H1 (cell line): ENCODE results near the gene EPB41L2. TPM values are rescaled to one million over a fixed set of nuclear protein-coding genes. Genes with fewer than 3 reads are reported as not detected.

Experiments
- CTCF ChIA-PET: fragments of 300-600 bp; sonication (Branson Sonifier 250); formaldehyde crosslinking; loops from one replicate; lab custom pipeline; 2021; ENCODE audit not compliant: partially characterized antibody; lab: Charles Lee
- POLR2A ChIA-PET: fragments of 300-600 bp; sonication (Branson Sonifier 250); formaldehyde crosslinking; loops from one replicate; lab custom pipeline; 2021; ENCODE audit warnings: inconsistent platforms; ENCODE audit not compliant: partially characterized antibody; lab: Charles Lee
- DNase-seq, 2 experiments: peaks; one replicate each; pipeline versions ENCODE4 v3.0.0 to v3.0.0-alpha.2; 2010 to 2022; ENCODE audit warnings: low spot score in 2 of 2, low read depth in 1 of 2, mixed read lengths in 1 of 2
- FAIRE-seq: peaks from 2 replicates; lab custom pipeline; 2011; peaks lifted over from hg19 to GRCh38; lab: Jason Lieb, UNC
- H2AFZ ChIP-seq: 2 replicates; pipeline ENCODE4 v1.8.1; 2012; ENCODE audit warnings: low read length, inconsistent platforms
- H2AK5ac ChIP-seq: 2 replicates; pipeline ENCODE4 v1.6.1; 2013; ENCODE audit warnings: low read depth, low read length
- H2BK120ac ChIP-seq: replicated peaks from 2 replicates; pipeline ENCODE3; 2013; ENCODE audit warnings: low read depth, low read length, inconsistent platforms
- H2BK12ac ChIP-seq: 2 replicates; pipeline ENCODE4 v1.6.1; 2013; ENCODE audit warnings: low read depth, low read length
- H2BK15ac ChIP-seq: 2 replicates; pipeline ENCODE4 v1.6.1; 2013; ENCODE audit warnings: low read length
- H2BK20ac ChIP-seq: 2 replicates; pipeline ENCODE4 v1.6.1; 2013; ENCODE audit warnings: low read length
- H2BK5ac ChIP-seq: 2 replicates; pipeline ENCODE4 v1.6.1; 2013; ENCODE audit warnings: low read depth, low read length
- H3K14ac ChIP-seq: 2 replicates; pipeline ENCODE4 v1.6.1; 2013; ENCODE audit warnings: inconsistent platforms; ENCODE audit not compliant: insufficient read length
- H3K18ac ChIP-seq: 2 replicates; pipeline ENCODE4 v1.6.1; 2013; ENCODE audit warnings: low read length; ENCODE audit errors: extremely low read depth
- H3K23ac ChIP-seq: 2 replicates; pipeline ENCODE4 v1.6.1; 2013; ENCODE audit warnings: inconsistent platforms; ENCODE audit not compliant: insufficient read length
- H3K23me2 ChIP-seq: 2 replicates; pipeline ENCODE4 v1.6.1; 2013; ENCODE audit warnings: low read depth, low read length
- H3K27ac ChIP-seq: 2 replicates; pipeline ENCODE4 v1.6.1; 2011; ENCODE audit warnings: low read depth, low read length, inconsistent platforms
- H3K27me3 ChIP-seq, 4 experiments: replicated peaks in 1 of 4; 1 replicate in 1 of 4; 2 replicates in 3 of 4; pipeline versions ENCODE4 v1.6.1 to v1.8.1; 2011 to 2013; ENCODE audit warnings: low read length in 3 of 4, mild to moderate bottlenecking in 3 of 4, inconsistent platforms in 2 of 4, mixed read lengths in 2 of 4, moderate library complexity in 1 of 4; ENCODE audit not compliant: control insufficient read depth in 3 of 4, insufficient read depth in 3 of 4; ENCODE audit errors: extremely low read depth in 1 of 4
- H3K36me3 ChIP-seq, 4 experiments: 2 replicates each; pipeline versions ENCODE4 v1.6.1 to v1.8.1; 2011 to 2013; ENCODE audit warnings: mild to moderate bottlenecking in 4 of 4, low read length in 3 of 4, moderate library complexity in 2 of 4, control low read depth in 1 of 4, inconsistent platforms in 1 of 4; ENCODE audit not compliant: insufficient read depth in 4 of 4, control insufficient read depth in 2 of 4
- H3K4ac ChIP-seq: replicated peaks from 2 replicates; pipeline ENCODE3; 2013; ENCODE audit warnings: low read length, low read depth, mixed read lengths, inconsistent platforms; ENCODE audit not compliant: insufficient read length
- H3K4me1 ChIP-seq, 4 experiments: replicated peaks in 1 of 4; 1 replicate in 1 of 4; 2 replicates in 3 of 4; pipeline versions ENCODE4 v1.6.1 to v1.8.1; 2011 to 2013; ENCODE audit warnings: low read length in 3 of 4, inconsistent platforms in 2 of 4, mixed read lengths in 1 of 4; ENCODE audit not compliant: insufficient read depth in 4 of 4, control insufficient read depth in 3 of 4
- H3K4me2 ChIP-seq, 2 experiments: 2 replicates each; pipeline versions ENCODE4 v1.6.1 to v1.8.1; 2011 to 2013; ENCODE audit warnings: low read depth in 2 of 2, low read length in 2 of 2, control low read depth in 1 of 2, inconsistent platforms in 1 of 2, mild to moderate bottlenecking in 1 of 2; ENCODE audit not compliant: insufficient read depth in 1 of 2
- H3K4me3 ChIP-seq, 4 experiments: fragments of 200-600, 300-600 bp in 1 of 4; sonication (generic), shearing (Covaris generic), sonication (Bioruptor Twin) in 1 of 4; 2 replicates each; pipeline versions ENCODE4 v1.5.1 to v1.8.1; 2011 to 2016; ENCODE audit warnings: low read length in 4 of 4, low read depth in 3 of 4, control low read depth in 2 of 4, inconsistent platforms in 2 of 4, mild to moderate bottlenecking in 2 of 4, mixed read lengths in 1 of 4, moderate library complexity in 1 of 4; ENCODE audit not compliant: insufficient read depth in 2 of 4; ENCODE audit errors: extremely low read depth in 1 of 4
- H3K56ac ChIP-seq: replicated peaks from 2 replicates; pipeline ENCODE3; 2013; ENCODE audit warnings: low read depth, mild to moderate bottlenecking, mixed read lengths, low read length, inconsistent platforms; ENCODE audit not compliant: insufficient read length
- H3K79me1 ChIP-seq: 2 replicates; pipeline ENCODE4 v1.6.1; 2013; ENCODE audit warnings: low read depth, low read length, control low read depth
- H3K79me2 ChIP-seq, 2 experiments: 2 replicates each; pipeline versions ENCODE4 v1.6.1 to v1.8.1; 2012 to 2013; ENCODE audit warnings: low read length in 2 of 2, mild to moderate bottlenecking in 2 of 2, inconsistent platforms in 1 of 2; ENCODE audit not compliant: insufficient read depth in 2 of 2, control insufficient read depth in 1 of 2
- H3K9ac ChIP-seq, 4 experiments: replicated peaks in 1 of 4; 1 replicate in 1 of 4; 2 replicates in 3 of 4; pipeline versions ENCODE4 v1.6.1 to v1.8.1; 2011 to 2013; ENCODE audit warnings: low read depth in 3 of 4, low read length in 3 of 4, control low read depth in 2 of 4, mild to moderate bottlenecking in 2 of 4, moderate library complexity in 2 of 4, inconsistent platforms in 1 of 4; ENCODE audit errors: extremely low read depth in 1 of 4
- H3K9me3 ChIP-seq, 2 experiments: 2 replicates each; pipeline versions ENCODE4 v1.6.1 to v1.8.1; 2012 to 2013; ENCODE audit warnings: mild to moderate bottlenecking in 2 of 2, moderate library complexity in 2 of 2, control low read depth in 1 of 2, inconsistent platforms in 1 of 2, low read depth in 1 of 2, low read length in 1 of 2, mixed read lengths in 1 of 2; ENCODE audit not compliant: insufficient read depth in 2 of 2
- H4K20me1 ChIP-seq, 2 experiments: replicated peaks in 1 of 2; 2 replicates each; pipeline versions ENCODE3 to v1.8.1; 2011 to 2013; ENCODE audit warnings: inconsistent platforms in 2 of 2, low read length in 2 of 2, mild to moderate bottlenecking in 1 of 2; ENCODE audit not compliant: insufficient read depth in 2 of 2, control insufficient read depth in 1 of 2
- H4K5ac ChIP-seq: 2 replicates; pipeline ENCODE4 v1.6.1; 2013; ENCODE audit warnings: low read length, low read depth, mixed read lengths, inconsistent platforms; ENCODE audit not compliant: insufficient read length
- H4K8ac ChIP-seq: 2 replicates; pipeline ENCODE4 v1.8.0; 2013; ENCODE audit warnings: mild to moderate bottlenecking, moderate library complexity, low read length, inconsistent platforms; ENCODE audit not compliant: insufficient read depth; ENCODE audit errors: extremely low read depth
- H4K91ac ChIP-seq: replicated peaks from 2 replicates; pipeline ENCODE3; 2013; ENCODE audit warnings: low read length, mixed read lengths, inconsistent platforms; ENCODE audit not compliant: insufficient read length
- CBX5 ChIP-seq: fragments of 300-800, 300-1000 bp; sonication (generic); IDR thresholded peaks from 2 replicates; pipeline ENCODE4 v1.7.1; 2016; ENCODE audit warnings: antibody characterized with exemption, low read length, low read depth
- CBX8 ChIP-seq: fragments of 300-800, 300-1000 bp; sonication (generic); IDR thresholded peaks from 2 replicates; pipeline ENCODE4 v1.7.1; 2016; ENCODE audit warnings: low read depth, low read length, borderline replicate concordance
- CEBPB ChIP-seq: IDR thresholded peaks from 2 replicates; pipeline ENCODE4 v1.6.1; 2012; ENCODE audit warnings: low read depth, low read length
- CHD1 ChIP-seq: IDR thresholded peaks from 2 replicates; pipeline ENCODE4 v1.6.1; 2012; ENCODE audit warnings: low read depth, low read length, improper control_type of control experiment
- CTBP2 ChIP-seq: IDR thresholded peaks from 2 replicates; pipeline ENCODE4 v1.7.0; 2011; ENCODE audit warnings: borderline replicate concordance, mild to moderate bottlenecking, moderate library complexity, mixed read lengths, low read length; ENCODE audit not compliant: insufficient read depth, insufficient read length
- HDAC2 ChIP-seq, 2 experiments: fragments of 300-600 bp in 1 of 2; sonication (generic) in 1 of 2; IDR thresholded peaks; 2 replicates each; pipeline ENCODE4 v1.6.1; 2011 to 2012; ENCODE audit warnings: low read depth in 2 of 2, low read length in 2 of 2, mild to moderate bottlenecking in 2 of 2, moderate library complexity in 2 of 2, borderline replicate concordance in 1 of 2, inconsistent platforms in 1 of 2
- KDM5A ChIP-seq: fragments of 200-600 bp; IDR thresholded peaks from 2 replicates; pipeline ENCODE4 v1.7.1; 2012; ENCODE audit warnings: mild to moderate bottlenecking, low read length, inconsistent platforms, mixed read lengths
- TAF1 ChIP-seq: IDR thresholded peaks from 2 replicates; pipeline ENCODE4 v1.6.1; 2011; ENCODE audit warnings: mild to moderate bottlenecking, low read depth, low read length
- YY1 ChIP-seq: IDR thresholded peaks from 2 replicates; pipeline ENCODE4 v1.6.1; 2011; ENCODE audit warnings: low read depth, mild to moderate bottlenecking, low read length
- WGBS, 2 experiments: shearing (Covaris generic) in 1 of 2; methylation state at CpG; one replicate each; pipeline versions ENCODE4 v1.1.6 to v1.1.7; 2013 to 2015; ENCODE audit warnings: low lambda C conversion rate in 2 of 2, mixed read lengths in 2 of 2, inconsistent platforms in 1 of 2, low coverage in 1 of 2, missing lambda C conversion rate in 1 of 2; ENCODE audit not compliant: insufficient replicate concordance in 2 of 2, insufficient coverage in 1 of 2, insufficient read length in 1 of 2; ENCODE audit errors: extremely low coverage in 1 of 2, missing lambda C conversion rate in 1 of 2; 5-methylcytosine and 5-hydroxymethylcytosine counted together
- polyA plus RNA-seq, 7 experiments: library from polyadenylated mRNA; depleted of rRNA in 3 of 7; stranded (reverse) in 5 of 7; unstranded in 2 of 7; fragments of >200 nt in 5 of 7; fragments of 200-250 nt in 2 of 7; gene quantifications; 1 replicate in 5 of 7; 2 replicates in 1 of 7; 4 replicates in 1 of 7; pipeline versions ENCODE4 v1.2.1 to v1.2.3, GENCODE V29; 2011 to 2013; ENCODE audit warnings: missing spikeins in 2 of 7, mixed read lengths in 2 of 7
- total RNA-seq: library from RNA; stranded (reverse); fragmentation: NEBNext Ultra II Directional; extraction: Animal tissue kit (Norgen Biotek cat#: 25700); gene quantifications from 2 replicates; pipeline ENCODE4 v1.2.1, GENCODE V29; 2021

Gene EPB41L2
- total and polyA plus RNA-seq, 2 of the 8 experiments (the other 6 are each of a cell fraction or from before 2014, with no cell fraction given): 22.5 to 123 TPM

DNA sequence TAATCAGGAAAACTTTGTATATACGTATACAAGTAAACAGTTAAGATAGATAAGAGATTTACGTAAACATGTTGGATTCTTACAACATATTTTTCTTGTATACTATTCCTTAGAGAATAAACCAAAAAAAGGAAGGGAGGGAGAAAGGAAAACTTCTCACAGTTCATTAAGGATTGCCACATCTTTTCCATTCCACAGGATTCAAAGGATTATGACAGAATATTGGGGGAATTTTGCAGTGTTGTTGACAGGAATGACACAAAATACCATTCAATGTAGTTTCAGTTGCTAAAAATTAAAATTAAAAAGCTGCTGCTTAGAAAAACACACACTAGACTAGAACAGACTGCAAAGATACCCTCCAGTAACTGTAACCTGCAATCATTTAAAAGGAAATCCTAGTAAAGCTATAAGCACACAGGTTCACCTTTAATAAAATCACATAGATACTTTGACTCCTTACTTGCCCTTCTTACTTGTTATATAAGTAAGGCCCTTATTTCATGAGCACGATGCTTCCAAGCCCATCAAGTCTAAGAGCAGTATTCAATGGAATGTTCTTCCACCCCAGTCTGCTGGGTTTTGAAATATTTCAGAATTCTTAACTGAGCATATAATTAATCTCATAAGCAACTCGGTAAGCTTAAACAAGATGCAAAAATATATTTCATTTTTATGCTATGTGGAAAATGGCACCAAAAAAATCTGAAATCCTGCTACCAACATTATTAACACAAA, 128.0 kb downstream of the EPB41L2 start:
- no peaks in the 10 kb centered on the region for H4K20me1 ChIP-seq
- H3K4me2 ChIP-seq: no peak overlapping the region
- H3K27ac ChIP-seq: no peak overlapping the region
- no peak for FAIRE-seq
- WGBS, 2 experiments: 69% methylated on average over 4 of the region's 4 CpGs; no CpG with 5 or more reads in 1 of the 2 experiments
- H4K91ac ChIP-seq: no peak overlapping the region
- no peaks in the 10 kb centered on the region for H3K36me3 ChIP-seq
- peaks cover 3% of the 10 kb centered on the region; the same call in 1 of the 2 replicates for H3K79me1 ChIP-seq
- no peak overlapping the region for H3K4me3 ChIP-seq
- no peak overlapping the region for H4K8ac ChIP-seq
- no peak overlapping the region for H3K4ac ChIP-seq
- H3K4me1 ChIP-seq: peaks cover 0 to 3% (median 0%) of the 10 kb centered on the region in 4 experiments; a peak in 2 of 7 replicates
- no peaks in the 10 kb centered on the region for H3K9me3 ChIP-seq
- H2AK5ac ChIP-seq: no peak overlapping the region
- no peak overlapping the region for H3K14ac ChIP-seq
- H2BK120ac ChIP-seq: no peak overlapping the region
- H2AFZ ChIP-seq: no peak overlapping the region
- no peak overlapping the region for H2BK20ac ChIP-seq
- H2BK15ac ChIP-seq: no peak overlapping the region
- no peak for DNase-seq
- ChIA-PET POLR2A (no interaction called here), CTCF (interaction anchor here (1.0 to 1.1 kb wide), 3 partner anchors 13 to 181 kb away, joined by 3 to 4 read pairs (median 3); no protein-coding TSS in a partner anchor)
- H3K27me3 ChIP-seq: no peaks in the 10 kb centered on the region
- no peak overlapping the region for H4K5ac ChIP-seq
- H2BK12ac ChIP-seq: no peak overlapping the region
- TF ChIP-seq CHD1 (no peak), HDAC2 (IDR thresholded peaks at IDR 0.05; ENCODE audit: borderline replicate concordance in 1 of 2, low read depth in 2 of 2, low read length in 2 of 2) (no peak), CTBP2 (no peak), YY1 (no peak), CEBPB (no peak), CBX8 (no peak), CBX5 (no peak), TAF1 (no peak), KDM5A (no peak)
- H3K23ac ChIP-seq: no peak overlapping the region
- no peak overlapping the region for H3K9ac ChIP-seq
- H3K23me2 ChIP-seq: no peaks in the 10 kb centered on the region
- H2BK5ac ChIP-seq: no peak overlapping the region
- H3K18ac ChIP-seq: no peak overlapping the region
- 0 out of 4 replicates have a peak, but pooled peaks cover 0 to 7% of the 10 kb centered on the region in 2 experiments for H3K79me2 ChIP-seq
- H3K56ac ChIP-seq: no peak overlapping the region
